HG02943 (cell line): Measurements from ENCODE around the gene ITGA8.
A peak's percentile ranks its signal among the peaks of the same experiment; 100 is the strongest.
"Not testable (repeated sequence)": the region's sequence is repeated elsewhere in the genome, so short reads cannot be mapped to it uniquely, and the experiment has no call there.

ENCODE experiments used
- ATAC-seq: cut with Tn5 transposase; IDR thresholded peaks from one replicate; pipeline ENCODE4 v1.9.1; 2021; ENCODE audit warnings: mild to moderate bottlenecking, low read depth, moderate library complexity; ENCODE audit not compliant: unreplicated experiment

The ITGA8 gene

GRCh38 chr10:15624401-15625196, 95.1 kb downstream of the ITGA8 start:
- no peak for ATAC-seq

GRCh38 chr10:15620836-15621515, 98.7 kb downstream of the ITGA8 start:
- no peak for ATAC-seq

- no peak for ATAC-seq
Observed at GRCh38 chr10:15620337-15620736, 99.4 kb downstream of the ITGA8 start.

- ATAC-seq: no peak
Observed at GRCh38 chr10:15609246-15609645, 110.5 kb downstream of the ITGA8 start.

GRCh38 chr10:15606377-15606776, 113.3 kb downstream of the ITGA8 start:
- no peak for ATAC-seq

- no peak for ATAC-seq
Observed at GRCh38 chr10:15605740-15606369, 113.9 kb downstream of the ITGA8 start.

GRCh38 chr10:15603446-15604011, 116.2 kb downstream of the ITGA8 start:
- no peak for ATAC-seq

- ATAC-seq: no peak
Observed at GRCh38 chr10:15601819-15602218, 117.9 kb downstream of the ITGA8 start.

GRCh38 chr10:15595260-15595659, 124.5 kb downstream of the ITGA8 start:
- no peak for ATAC-seq

- no peak for ATAC-seq
Observed at GRCh38 chr10:15591937-15592336, 127.8 kb downstream of the ITGA8 start.

GRCh38 chr10:15591431-15591830, 128.3 kb downstream of the ITGA8 start:
- ATAC-seq: no peak

GRCh38 chr10:15588635-15589508, 130.8 kb downstream of the ITGA8 start:
- ATAC-seq: no peak

GRCh38 chr10:15588151-15588550, 131.6 kb downstream of the ITGA8 start:
- ATAC-seq: no peak

- ATAC-seq: no peak
Observed at GRCh38 chr10:15587271-15587670, 132.5 kb downstream of the ITGA8 start.

GRCh38 chr10:15585303-15585715, 134.4 kb downstream of the ITGA8 start:
- ATAC-seq: peak; percentile 80

- ATAC-seq: not testable (repeated sequence)
Observed at GRCh38 chr10:15582972-15583371, 136.8 kb downstream of the ITGA8 start.

GRCh38 chr10:15579605-15580004, 140.1 kb downstream of the ITGA8 start:
- ATAC-seq: no peak

- no peak for ATAC-seq
Observed at GRCh38 chr10:15572531-15573045, 147.1 kb downstream of the ITGA8 start.

- ATAC-seq: no peak
Observed at GRCh38 chr10:15571575-15571974, 148.1 kb downstream of the ITGA8 start.

- ATAC-seq: no peak
Observed at GRCh38 chr10:15570738-15571339, 148.9 kb downstream of the ITGA8 start.
